K562 (cell line): ENCODE data around the gene DPH6. TPM values are rescaled to one million over a fixed set of nuclear protein-coding genes. Genes with fewer than 3 reads are reported as not detected.

ENCODE experiments used
- ATAC-seq: fragments of 200-7000 bp; cut with Tn5 transposase; 3 replicates; pipeline ENCODE4 v1.9.1; 2020; ENCODE audit warnings: moderate library complexity
- BruUV-seq: library from RNA; stranded (reverse); fragments of 400-500 nt; replicated peaks from 2 replicates; lab custom pipeline; 2021; lab: Mats Ljungman, UMichigan
- CTCF ChIA-PET: fragments of 300-600 bp; formaldehyde crosslinking; extraction: SDS; loops from one replicate; lab custom pipeline; 2021; ENCODE audit warnings: low intra/inter-chr PET ratio; lab: Yijun Ruan, JAX
- POLR2A ChIA-PET: fragments of 300-600, 350-650 bp; sonication (Branson Sonifier 250); formaldehyde crosslinking; extraction: SDS; loops from one replicate; lab custom pipeline; 2021; ENCODE audit warnings: antibody characterized with exemption, inconsistent platforms; lab: Yijun Ruan, JAX
- DNase-seq, 4 experiments: peaks; one replicate each; pipeline versions ENCODE4 v3.0.0 to v3.0.0-alpha.2; 2011 to 2018; ENCODE audit warnings: low spot score in 3 of 4, mixed read lengths in 3 of 4; ENCODE audit errors: extremely low read depth in 1 of 4
- FAIRE-seq: peaks from 2 replicates; lab custom pipeline; 2011; peaks lifted over from hg19 to GRCh38; lab: Jason Lieb, UNC
- H2AFZ ChIP-seq: 2 replicates; pipeline ENCODE4 v1.6.0; 2011; ENCODE audit warnings: low read depth, low read length, control low read depth, inconsistent platforms
- H3K27ac ChIP-seq: fragments of 200-600 bp; 3 replicates; pipeline ENCODE4 v1.8.0; 2011; ENCODE audit warnings: low read depth, mild to moderate bottlenecking, control low read depth, inconsistent platforms, low read length, moderate library complexity, mixed read lengths; ENCODE audit errors: extremely low read depth
- H3K27me3 ChIP-seq, 2 experiments: fragments of 300-600 bp in 1 of 2; 2 replicates in 1 of 2; 3 replicates in 1 of 2; pipeline versions ENCODE4 v1.6.0 to v1.8.0; 2011; ENCODE audit warnings: inconsistent platforms in 2 of 2, low read length in 2 of 2, mild to moderate bottlenecking in 1 of 2, mixed read lengths in 1 of 2, moderate library complexity in 1 of 2; ENCODE audit not compliant: control insufficient read depth in 2 of 2, insufficient read depth in 2 of 2
- H3K36me3 ChIP-seq: fragments of 300-600 bp; 3 replicates; pipeline ENCODE4 v1.8.0; 2011; ENCODE audit warnings: mild to moderate bottlenecking, low read length, inconsistent platforms; ENCODE audit not compliant: control insufficient read depth, insufficient read depth
- H3K4me1 ChIP-seq, 2 experiments: fragments of 200-600 bp in 1 of 2; replicated peaks in 1 of 2; 2 replicates in 1 of 2; 3 replicates in 1 of 2; pipeline versions ENCODE4 v1.5.1 to v1.8.0; 2011; ENCODE audit warnings: inconsistent platforms in 2 of 2, low read length in 2 of 2, mild to moderate bottlenecking in 1 of 2, mixed read lengths in 1 of 2, moderate library complexity in 1 of 2; ENCODE audit not compliant: control insufficient read depth in 2 of 2, insufficient read depth in 2 of 2
- H3K4me2 ChIP-seq: 2 replicates; pipeline ENCODE4 v1.6.1; 2011; ENCODE audit warnings: low read length, control low read depth, inconsistent platforms, mixed read lengths; ENCODE audit not compliant: insufficient read depth
- H3K4me3 ChIP-seq: fragments of 200-600 bp; sonication (generic), shearing (Covaris generic); 2 replicates; pipeline ENCODE4 v1.5.1; 2016; ENCODE audit warnings: control low read depth, inconsistent platforms
- H3K79me2 ChIP-seq: fragments of 200-600 bp; 3 replicates; pipeline ENCODE4 v1.8.0; 2011; ENCODE audit warnings: low read length, inconsistent platforms; ENCODE audit not compliant: control insufficient read depth, insufficient read depth
- H3K9ac ChIP-seq, 2 experiments: 2 replicates each; pipeline versions ENCODE4 v1.6.0 to v1.6.1; 2011; ENCODE audit warnings: low read depth in 2 of 2, low read length in 2 of 2, control low read depth in 1 of 2, inconsistent platforms in 1 of 2, mild to moderate bottlenecking in 1 of 2, mixed read lengths in 1 of 2; ENCODE audit not compliant: insufficient read depth in 1 of 2
- H3K9me1 ChIP-seq: one replicate; pipeline ENCODE4 v1.6.0; 2011; ENCODE audit warnings: inconsistent platforms, mild to moderate bottlenecking, low read length, moderate library complexity; ENCODE audit not compliant: control insufficient read depth, insufficient read depth
- H3K9me3 ChIP-seq: replicated peaks from 2 replicates; pipeline ENCODE4 v1.5.1; 2011; ENCODE audit warnings: low read depth, low read length, inconsistent platforms; ENCODE audit not compliant: control insufficient read depth, insufficient read depth
- H4K20me1 ChIP-seq: replicated peaks from 2 replicates; pipeline ENCODE4 v1.6.1; 2011; ENCODE audit warnings: low read length, inconsistent platforms, mixed read lengths; ENCODE audit not compliant: control insufficient read depth, insufficient read depth
- BCOR ChIP-seq: fragments of 450-650 bp; IDR thresholded peaks from 2 replicates; pipeline ENCODE4 v1.6.1; 2016
- CEBPG ChIP-seq, 3 experiments: fragments of 200-800 bp in 1 of 3; sonication (Bioruptor generic) in 1 of 3; sonication (generic) in 1 of 3; formaldehyde crosslinking in 1 of 3; IDR thresholded peaks in 2 of 3; conservative IDR thresholded peaks in 1 of 3; 2 replicates each; pipeline versions ENCODE4 v1.6.1 to v1.8.0; 2016 to 2022; ENCODE audit warnings: missing compliant biosample characterization in 2 of 3, missing genetic modification characterization in 2 of 3, mild to moderate bottlenecking in 1 of 3, missing genetic modification reagents in 1 of 3
- E2F3 ChIP-seq: fragments of 250-450 bp; sonication (Bioruptor Pico); IDR thresholded peaks from 2 replicates; pipeline ENCODE4 v1.4.0; 2020; ENCODE audit warnings: mild to moderate bottlenecking
- EP400 ChIP-seq: fragments of 450-650 bp; IDR thresholded peaks from 2 replicates; pipeline ENCODE4 v1.6.1; 2017; ENCODE audit warnings: antibody characterized with exemption, mild to moderate bottlenecking, moderate library complexity
- HDAC8 ChIP-seq: fragments of 450-650 bp; IDR thresholded peaks from 2 replicates; pipeline ENCODE4 v1.6.1; 2016; ENCODE audit warnings: mild to moderate bottlenecking, missing genetic modification characterization, moderate library complexity, missing compliant biosample characterization
- KLF1 ChIP-seq: fragments of 450-650 bp; IDR thresholded peaks from 2 replicates; pipeline ENCODE4 v1.6.1; 2016; ENCODE audit warnings: missing genetic modification characterization, missing compliant biosample characterization
- PATZ1 ChIP-seq: fragments of 250-450 bp; sonication (Bioruptor Pico); IDR thresholded peaks from 2 replicates; pipeline ENCODE4 v1.5.0; 2020; ENCODE audit warnings: mild to moderate bottlenecking, borderline replicate concordance
- PHF21A ChIP-seq: fragments of 450-650 bp; IDR thresholded peaks from 2 replicates; pipeline ENCODE4 v1.6.1; 2017; ENCODE audit warnings: low read depth, borderline replicate concordance
- RBM17 ChIP-seq: fragments of 200-400 bp; formaldehyde crosslinking; IDR thresholded peaks from 2 replicates; pipeline ENCODE4 v1.6.1; 2017; ENCODE audit warnings: low read depth, mild to moderate bottlenecking, low read length, borderline replicate concordance
- TARDBP ChIP-seq: fragments of 450-650 bp; IDR thresholded peaks from 2 replicates; pipeline ENCODE4 v1.6.1; 2016
- WGBS: fragments of 100-300 bp; shearing (Covaris generic); methylation state at CpG from one replicate; pipeline ENCODE4 v1.1.6; 2016; ENCODE audit warnings: low coverage, mixed read lengths; ENCODE audit not compliant: insufficient coverage; ENCODE audit errors: missing lambda C conversion rate; 5-methylcytosine and 5-hydroxymethylcytosine counted together
- in situ Hi-C: fragments of 300-500 bp; cut with MboI; formaldehyde crosslinking; loops from 4 replicates; pipeline ENCODE4 v1.15.0; 2018; ENCODE audit warnings: inconsistent platforms, mixed read lengths
- intact Hi-C: fragments of 100-400 bp; cut with micrococcal nuclease; formaldehyde crosslinking; loops from 2 replicates; pipeline ENCODE4 v1.14.2; 2022
- polyA plus RNA-seq, 8 experiments: library from polyadenylated mRNA; depleted of rRNA in 4 of 8; stranded (reverse) in 5 of 8; unstranded in 3 of 8; fragments of >200 nt; fragmentation: Nextera tagmentation in 2 of 8; fragmentation: Illumina TruSeq in 1 of 8; extraction: Ambion mirVana in 2 of 8; extraction: Trizol in 1 of 8; gene quantifications; 2 replicates each; pipeline versions ENCODE4 v1.2.1 to v1.2.3, GENCODE V29; 2011 to 2014; ENCODE audit warnings: inconsistent platforms in 1 of 8, missing spikeins in 1 of 8
- total RNA-seq, 7 experiments: library from RNA; depleted of rRNA in 6 of 7; stranded (reverse); fragments of >200 nt in 6 of 7; fragmentation: Illumina TruSeq in 2 of 7; extraction: Trizol in 2 of 7; gene quantifications; 2 replicates each; pipeline versions ENCODE4 v1.2.1 to v1.2.3, GENCODE V29; 2011 to 2021; ENCODE audit warnings: low replicate concordance in 1 of 7
- TF ChIP-seq, protein P1 (sequence below): fragments of 450-650 bp; IDR thresholded peaks from 2 replicates; pipeline ENCODE4 v1.7.1; 2018; ENCODE audit warnings: mild to moderate bottlenecking, low read depth; ENCODE audit not compliant: partially characterized antibody

Gene DPH6
- total and polyA plus RNA-seq, 9 of the 15 experiments (the other 6 are each of a cell fraction or from before 2014, with no cell fraction given) = 10.1 to 69.1 (median 18.8) TPM

- Histone ChIP-seq H3K4me3 (no peak overlapping the region), H3K27ac (no peak overlapping the region), H3K79me2 (no peaks in the 10 kb centered on the region), H3K4me2 (no peak overlapping the region), H2AFZ (no peak overlapping the region), H3K4me1 (no peaks in the 10 kb centered on the region), H3K9me3 (no peaks in the 10 kb centered on the region), H4K20me1 (no peaks in the 10 kb centered on the region), H3K27me3 (no peaks in the 10 kb centered on the region), H3K9ac (no peak overlapping the region), H3K9me1 (no peaks in the 10 kb centered on the region), H3K36me3 (no peaks in the 10 kb centered on the region)
- FAIRE-seq (no peak), ATAC-seq (no peak), DNase-seq (no peak)
- 36% methylated on average over 3 of the region's 3 CpGs for WGBS
- intact Hi-C loops (no loop called here), in situ Hi-C loops (no loop called here)
- ChIA-PET CTCF (no interaction called here), POLR2A (no interaction called here)
- no TSS peak for BruUV-seq
- TF ChIP-seq PATZ1 (CRISPR knock-in tag) = no peak
- TF ChIP-seq PHF21A = no peak
- TF ChIP-seq CEBPG (CRISPR knock-in tag; IDR thresholded peaks at IDR 0.05) = no peak
- TF ChIP-seq CEBPG (tag; conservative IDR thresholded peaks at IDR 0.05 in 1 of 2, IDR thresholded peaks at IDR 0.05 in 1 of 2) = no peak
- TF ChIP-seq E2F3 (CRISPR knock-in tag) = no peak
- no peak for TF ChIP-seq KLF1
- TF ChIP-seq, protein P1, sequence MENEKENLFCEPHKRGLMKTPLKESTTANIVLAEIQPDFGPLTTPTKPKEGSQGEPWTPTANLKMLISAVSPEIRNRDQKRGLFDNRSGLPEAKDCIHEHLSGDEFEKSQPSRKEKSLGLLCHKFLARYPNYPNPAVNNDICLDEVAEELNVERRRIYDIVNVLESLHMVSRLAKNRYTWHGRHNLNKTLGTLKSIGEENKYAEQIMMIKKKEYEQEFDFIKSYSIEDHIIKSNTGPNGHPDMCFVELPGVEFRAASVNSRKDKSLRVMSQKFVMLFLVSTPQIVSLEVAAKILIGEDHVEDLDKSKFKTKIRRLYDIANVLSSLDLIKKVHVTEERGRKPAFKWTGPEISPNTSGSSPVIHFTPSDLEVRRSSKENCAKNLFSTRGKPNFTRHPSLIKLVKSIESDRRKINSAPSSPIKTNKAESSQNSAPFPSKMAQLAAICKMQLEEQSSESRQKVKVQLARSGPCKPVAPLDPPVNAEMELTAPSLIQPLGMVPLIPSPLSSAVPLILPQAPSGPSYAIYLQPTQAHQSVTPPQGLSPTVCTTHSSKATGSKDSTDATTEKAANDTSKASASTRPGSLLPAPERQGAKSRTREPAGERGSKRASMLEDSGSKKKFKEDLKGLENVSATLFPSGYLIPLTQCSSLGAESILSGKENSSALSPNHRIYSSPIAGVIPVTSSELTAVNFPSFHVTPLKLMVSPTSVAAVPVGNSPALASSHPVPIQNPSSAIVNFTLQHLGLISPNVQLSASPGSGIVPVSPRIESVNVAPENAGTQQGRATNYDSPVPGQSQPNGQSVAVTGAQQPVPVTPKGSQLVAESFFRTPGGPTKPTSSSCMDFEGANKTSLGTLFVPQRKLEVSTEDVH = no peak
- TF ChIP-seq EP400 = no peak
- TF ChIP-seq RBM17 = no peak
- no peak for TF ChIP-seq BCOR
- no peak for TF ChIP-seq TARDBP
- no peak for TF ChIP-seq HDAC8 (tag)
Observed at GRCh38 chr15:35565901-35566300, 19.9 kb upstream of the DPH6 start.
